Subcutaneous abdominal adipose tissue (tissue), 5 donors: ENCODE data around the gene POMT2.
"Not testable (repeated sequence)": the region's sequence is repeated elsewhere in the genome, so short reads cannot be mapped to it uniquely, and the experiment has no call there.

ENCODE experiments used
- H3K27ac ChIP-seq: one replicate; pipeline ENCODE4 v1.7.0; 2013; ENCODE audit warnings: low read depth, mild to moderate bottlenecking, inconsistent platforms, low read length, moderate library complexity
- H3K27me3 ChIP-seq, 5 donors: one replicate each; pipeline ENCODE4 v1.7.0; 2013; ENCODE audit warnings: low read length in 5 of 5, inconsistent platforms in 1 of 5; ENCODE audit not compliant: control insufficient read depth in 5 of 5, insufficient read depth in 4 of 5
- H3K36me3 ChIP-seq, 5 donors: one replicate each; pipeline ENCODE4 v1.7.0; 2013; ENCODE audit warnings: low read length in 5 of 5; ENCODE audit not compliant: control insufficient read depth in 5 of 5, insufficient read depth in 5 of 5
- H3K4me1 ChIP-seq, 5 donors: one replicate each; pipeline ENCODE4 v1.7.0; 2013; ENCODE audit warnings: low read length in 5 of 5, mild to moderate bottlenecking in 3 of 5, moderate library complexity in 1 of 5; ENCODE audit not compliant: control insufficient read depth in 5 of 5, insufficient read depth in 5 of 5
- H3K4me3 ChIP-seq, 5 donors: one replicate each; pipeline ENCODE4 v1.7.0; 2013; ENCODE audit warnings: low read length in 5 of 5, low read depth in 1 of 5
- H3K9ac ChIP-seq, 5 donors: one replicate each; pipeline ENCODE4 v1.7.0; 2013; ENCODE audit warnings: low read length in 5 of 5, mild to moderate bottlenecking in 4 of 5, moderate library complexity in 3 of 5
- H3K9me3 ChIP-seq, 5 donors: one replicate each; pipeline ENCODE4 v1.7.0; 2013; ENCODE audit warnings: low read length in 5 of 5; ENCODE audit not compliant: control insufficient read depth in 5 of 5
- donor health status: healthy.
- donor health status: healthy.
- donor health status: healthy.
- donor health status: healthy.
- donor health status: healthy.

POMT2 gene

DNA sequence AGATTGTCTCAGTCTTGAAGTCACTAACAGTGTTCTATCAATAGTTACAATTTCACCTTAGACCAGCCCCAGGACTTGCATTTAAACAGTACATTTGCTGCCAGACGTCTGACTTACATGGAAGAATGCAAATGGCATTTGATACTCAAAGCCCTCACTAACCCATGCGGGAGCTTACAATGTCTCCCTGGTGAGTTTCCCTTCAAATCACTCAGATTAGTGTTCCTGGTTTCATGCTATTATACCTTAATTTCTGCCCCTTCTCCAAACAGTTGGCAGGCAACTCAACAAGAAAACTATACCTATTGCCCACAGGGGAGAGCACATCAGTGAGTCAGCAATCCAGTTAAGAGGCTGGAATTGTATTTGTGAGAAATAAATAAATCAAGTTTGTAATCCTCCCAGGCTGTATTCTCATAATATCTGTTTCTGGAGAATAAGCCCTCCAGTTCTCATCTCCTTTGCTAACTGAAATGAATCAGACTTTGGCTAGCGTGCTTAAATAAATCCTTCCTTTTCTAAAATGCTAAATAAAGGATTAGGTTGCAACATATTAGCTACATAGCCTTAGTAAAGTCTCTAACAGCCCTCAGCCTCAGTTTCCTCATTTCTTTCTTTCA is 23.8 kb upstream of the POMT2 start:
- Histone ChIP-seq H3K9ac (no peak overlapping the region), H3K4me3 (no peak overlapping the region), H3K9me3 (no peaks in the 10 kb centered on the region), H3K4me1 (peaks cover 0 to 6% (median 0%) of the 10 kb centered on the region in 5 donors), H3K27me3 (no peaks in the 10 kb centered on the region), H3K36me3 (peaks cover 11 to 37% (median 34%) of the 10 kb centered on the region in 5 donors), H3K27ac (no peak overlapping the region)

DNA sequence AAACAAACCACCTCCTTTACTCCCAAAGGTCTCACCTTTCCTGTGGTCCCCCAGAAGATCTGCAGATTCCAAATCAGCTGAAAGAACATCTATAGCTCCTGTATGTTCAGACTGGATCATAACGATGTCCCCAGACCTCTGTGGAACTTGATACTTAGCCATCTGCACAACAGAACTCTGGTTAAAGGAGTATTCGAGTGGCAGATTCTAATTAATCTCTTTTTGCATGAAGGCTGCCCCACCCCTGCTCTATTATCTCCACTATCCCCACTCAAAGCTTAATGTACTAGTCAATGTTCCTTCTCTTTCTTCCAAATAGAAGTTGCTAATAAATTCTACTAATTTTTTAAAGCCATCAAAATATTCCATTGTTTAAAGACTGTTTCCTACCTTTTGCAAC is 23.0 kb upstream of the POMT2 start:
- no peak overlapping the region for H3K9ac ChIP-seq
- H3K27me3 ChIP-seq = no peaks in the 10 kb centered on the region
- H3K4me1 ChIP-seq = peaks cover 0 to 6% (median 0%) of the 10 kb centered on the region in 5 donors
- no peak overlapping the region for H3K27ac ChIP-seq
- peaks cover 11 to 37% (median 36%) of the 10 kb centered on the region in 5 donors for H3K36me3 ChIP-seq
- no peaks in the 10 kb centered on the region for H3K9me3 ChIP-seq
- no peak overlapping the region for H3K4me3 ChIP-seq

DNA sequence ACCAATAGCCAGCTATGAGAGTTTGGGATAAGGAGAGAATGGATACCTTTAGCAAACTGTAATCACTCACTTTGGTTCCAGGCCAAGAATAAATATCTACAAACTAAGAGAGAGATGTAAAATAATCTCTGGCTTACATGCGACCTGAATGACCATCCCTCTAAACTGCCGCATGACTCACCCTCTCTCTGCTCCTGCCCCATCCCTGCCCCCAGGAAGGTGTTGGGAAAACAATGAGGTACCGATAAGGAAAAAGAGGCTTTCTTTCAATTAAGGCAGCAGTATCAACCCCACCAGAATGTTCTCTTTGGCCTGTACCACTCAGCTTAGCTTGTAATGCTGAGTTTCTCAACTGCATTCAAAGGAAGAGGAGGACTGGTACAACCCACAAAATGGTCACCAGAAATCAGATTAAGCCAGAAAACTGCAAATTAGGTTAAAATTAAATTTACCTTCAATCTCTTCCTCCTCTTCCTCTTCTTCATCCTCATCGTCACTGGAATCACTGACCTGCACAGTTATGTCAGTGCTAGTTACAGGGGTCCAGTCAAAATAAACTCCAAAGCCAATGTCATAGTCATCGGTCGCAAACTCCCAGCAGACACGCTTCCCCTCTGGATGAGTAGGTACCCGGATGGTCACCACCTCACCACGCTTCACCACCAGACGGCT is 22.2 kb upstream of the POMT2 start:
- H3K9ac ChIP-seq = no peak overlapping the region
- H3K27me3 ChIP-seq = no peaks in the 10 kb centered on the region
- H3K9me3 ChIP-seq = no peaks in the 10 kb centered on the region
- H3K4me1 ChIP-seq = peaks cover 0 to 5% (median 0%) of the 10 kb centered on the region in 5 donors
- H3K36me3 ChIP-seq = peaks cover 11 to 37% (median 36%) of the 10 kb centered on the region in 5 donors
- no peak overlapping the region for H3K4me3 ChIP-seq
- no peak overlapping the region for H3K27ac ChIP-seq

DNA sequence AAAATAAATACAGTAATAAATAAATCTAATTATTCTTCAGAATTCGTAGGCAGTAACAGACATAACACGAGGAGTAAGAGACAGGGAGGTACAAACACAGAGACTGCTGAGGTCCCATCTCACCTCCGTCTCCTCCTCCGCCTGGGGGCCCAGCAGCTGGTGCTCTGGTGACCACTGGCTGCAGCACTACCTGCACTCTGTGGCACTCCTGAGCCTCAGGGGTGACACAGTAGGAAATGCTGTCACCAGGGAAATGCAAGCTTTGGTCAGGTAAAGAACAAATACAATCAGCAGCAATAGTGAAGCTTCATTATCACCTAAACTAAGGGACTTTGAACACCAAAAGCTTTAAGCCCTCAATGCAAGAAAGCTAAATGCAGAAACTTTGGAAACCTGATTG is 19.7 kb upstream of the POMT2 start:
- no peak overlapping the region for H3K9ac ChIP-seq
- peaks cover 0 to 1% (median 0%) of the 10 kb centered on the region in 5 donors for H3K4me1 ChIP-seq
- H3K27me3 ChIP-seq = no peaks in the 10 kb centered on the region
- H3K36me3 ChIP-seq = peaks cover 11 to 37% (median 36%) of the 10 kb centered on the region in 5 donors
- no peak overlapping the region for H3K4me3 ChIP-seq
- H3K27ac ChIP-seq = no peak overlapping the region
- H3K9me3 ChIP-seq = no peaks in the 10 kb centered on the region

DNA sequence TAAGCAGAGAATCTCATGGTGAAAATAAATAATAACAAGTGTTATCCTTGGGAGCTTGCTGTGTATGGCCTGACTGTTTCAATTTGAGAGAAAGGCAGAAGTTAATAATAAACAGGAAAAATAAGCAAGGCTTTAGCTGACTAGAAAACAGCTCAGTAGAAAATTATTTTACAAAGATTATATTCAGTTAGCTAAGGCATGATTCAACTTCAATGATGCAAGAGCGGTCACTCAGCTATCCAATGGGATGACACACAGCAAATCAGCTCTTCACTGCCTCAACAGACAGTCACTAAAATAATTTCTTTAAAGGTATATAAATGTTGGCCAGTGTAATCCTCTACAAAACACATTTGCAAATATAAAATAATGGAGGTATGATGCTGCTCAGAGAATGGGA is 18.7 kb upstream of the POMT2 start:
- H3K36me3 ChIP-seq = peaks cover 11 to 37% (median 36%) of the 10 kb centered on the region in 5 donors
- H3K4me1 ChIP-seq = peaks cover 0 to 4% (median 0%) of the 10 kb centered on the region in 5 donors
- no peaks in the 10 kb centered on the region for H3K27me3 ChIP-seq
- H3K4me3 ChIP-seq = no peak overlapping the region
- H3K9me3 ChIP-seq = no peaks in the 10 kb centered on the region
- no peak overlapping the region for H3K27ac ChIP-seq
- H3K9ac ChIP-seq = no peak overlapping the region

DNA sequence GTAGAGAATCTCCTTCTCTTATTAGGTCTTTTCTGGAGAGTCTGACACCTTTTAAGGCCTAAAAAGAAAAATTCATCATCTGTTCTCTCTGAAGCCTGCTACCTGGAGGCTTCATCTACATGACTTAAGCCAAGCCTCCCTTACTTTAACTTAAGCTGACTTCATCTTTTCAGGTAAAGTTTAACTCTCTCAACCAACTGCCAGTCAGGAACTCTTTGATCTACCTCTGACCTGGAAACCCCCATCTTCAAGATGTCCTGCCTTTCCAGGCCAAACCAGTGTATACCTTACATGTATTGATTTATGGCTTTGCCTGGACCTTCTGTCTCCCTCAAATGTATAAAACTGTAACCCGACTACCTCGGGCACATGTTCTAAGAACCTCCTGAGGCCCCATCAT is 17.6 kb upstream of the POMT2 start:
- peaks cover 0 to 4% (median 0%) of the 10 kb centered on the region in 5 donors for H3K4me1 ChIP-seq
- H3K27ac ChIP-seq = no peak overlapping the region
- peaks cover 11 to 35% (median 35%) of the 10 kb centered on the region in 5 donors for H3K36me3 ChIP-seq
- no peak overlapping the region for H3K4me3 ChIP-seq
- no peaks in the 10 kb centered on the region for H3K9me3 ChIP-seq
- H3K27me3 ChIP-seq = no peaks in the 10 kb centered on the region
- H3K9ac ChIP-seq = no peak overlapping the region

DNA sequence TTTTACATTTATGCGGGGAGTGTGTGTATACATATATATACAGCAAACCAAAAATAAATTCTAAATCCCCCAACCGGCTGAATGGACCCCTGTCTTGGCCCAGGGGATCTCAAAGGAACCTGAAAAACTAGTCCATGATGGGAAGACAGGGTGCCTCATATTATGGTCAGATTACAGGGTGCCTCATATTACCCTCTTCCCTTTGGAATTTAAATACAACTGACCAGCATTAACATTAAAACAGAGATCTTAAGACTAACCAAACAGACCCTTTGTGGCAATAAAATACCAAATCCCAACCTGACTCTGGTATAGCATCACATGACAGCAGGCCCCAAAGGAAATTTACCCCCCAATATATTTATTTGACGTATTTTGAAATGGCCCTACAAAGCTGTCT is 17.2 kb upstream of the POMT2 start:
- H3K4me3 ChIP-seq = no peak overlapping the region
- no peaks in the 10 kb centered on the region for H3K9me3 ChIP-seq
- H3K4me1 ChIP-seq = peaks cover 0 to 4% (median 0%) of the 10 kb centered on the region in 5 donors
- no peak overlapping the region for H3K9ac ChIP-seq
- H3K27ac ChIP-seq = no peak overlapping the region
- no peaks in the 10 kb centered on the region for H3K27me3 ChIP-seq
- peaks cover 11 to 31% (median 30%) of the 10 kb centered on the region in 5 donors for H3K36me3 ChIP-seq

DNA sequence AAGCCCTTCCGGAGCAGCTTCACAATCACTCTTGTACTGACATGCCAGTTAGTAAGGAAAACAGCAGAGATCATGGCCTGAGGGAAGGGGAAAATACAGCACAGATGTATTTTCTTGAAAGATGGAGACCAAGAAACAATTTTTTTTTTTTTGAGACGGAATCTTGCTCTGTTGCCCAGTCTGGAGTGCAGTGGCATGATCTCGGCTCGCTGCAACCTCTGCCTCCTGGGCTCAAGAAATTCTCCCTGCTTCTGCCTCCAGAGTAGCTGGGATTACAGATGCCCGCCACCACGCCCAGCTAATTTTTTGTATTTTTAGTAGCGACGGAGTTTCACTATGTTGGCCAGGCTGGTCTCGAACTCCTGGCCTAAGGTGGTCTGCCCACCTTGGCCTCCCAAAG is 16.6 kb upstream of the POMT2 start:
- peaks cover 8 to 24% (median 24%) of the 10 kb centered on the region in 5 donors for H3K36me3 ChIP-seq
- H3K9me3 ChIP-seq, H3K4me3 ChIP-seq, H3K9ac ChIP-seq, H3K27ac ChIP-seq, H3K27me3 ChIP-seq, H3K4me1 ChIP-seq: not testable (repeated sequence)

DNA sequence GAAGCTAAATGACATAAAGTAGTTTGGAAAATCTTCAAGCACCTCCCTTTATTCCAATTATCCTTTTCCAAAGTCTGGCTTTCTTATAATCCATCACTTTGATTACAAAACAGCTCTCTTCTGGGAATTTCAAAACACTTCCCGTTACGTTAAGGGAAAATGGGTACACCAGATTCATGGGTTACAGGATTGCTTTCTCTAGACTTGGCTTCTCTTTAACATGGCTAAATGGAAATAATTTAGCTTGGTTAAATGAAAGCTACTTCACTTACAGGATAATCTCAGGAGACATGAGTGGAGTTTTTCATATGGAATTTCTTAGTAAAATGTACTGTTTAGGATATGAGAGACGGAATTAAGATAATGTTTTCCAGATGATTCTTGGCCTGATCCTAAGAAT is 14.9 kb upstream of the POMT2 start:
- peaks cover 2 to 9% (median 9%) of the 10 kb centered on the region in 5 donors for H3K36me3 ChIP-seq
- no peak overlapping the region for H3K9ac ChIP-seq
- no peak overlapping the region for H3K4me3 ChIP-seq
- no peaks in the 10 kb centered on the region for H3K9me3 ChIP-seq
- peaks cover 0 to 4% (median 0%) of the 10 kb centered on the region in 5 donors for H3K4me1 ChIP-seq
- no peak overlapping the region for H3K27ac ChIP-seq
- H3K27me3 ChIP-seq = no peaks in the 10 kb centered on the region

DNA sequence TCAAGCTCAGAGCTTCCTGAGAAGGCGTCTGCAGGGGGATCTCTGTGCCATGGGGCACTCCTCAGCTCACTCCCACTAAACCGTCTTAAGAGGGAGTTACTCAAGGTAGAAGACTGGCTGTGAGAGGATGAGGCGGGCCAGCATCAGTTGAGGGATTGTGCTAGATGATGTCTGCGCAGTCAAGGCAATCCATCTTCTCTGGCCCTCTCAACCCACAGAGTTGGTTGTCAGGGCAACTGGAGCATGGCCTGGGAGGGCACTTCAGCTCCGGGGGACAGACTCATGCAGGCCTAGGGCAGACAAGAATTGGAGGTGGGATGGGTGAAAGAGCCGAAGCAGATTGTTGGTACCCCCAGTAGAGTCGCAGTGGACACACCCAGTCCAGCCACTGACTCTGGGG is 9.2 kb upstream of the POMT2 start:
- no peak overlapping the region for H3K9ac ChIP-seq
- H3K4me1 ChIP-seq = peaks cover 0 to 5% (median 3%) of the 10 kb centered on the region in 5 donors
- no peak overlapping the region for H3K4me3 ChIP-seq
- H3K36me3 ChIP-seq = no peaks in the 10 kb centered on the region
- no peaks in the 10 kb centered on the region for H3K9me3 ChIP-seq
- no peaks in the 10 kb centered on the region for H3K27me3 ChIP-seq
- H3K27ac ChIP-seq = no peak overlapping the region
